Measurements from ENCODE around the gene RAPGEF4.

Gene RAPGEF4

DNA sequence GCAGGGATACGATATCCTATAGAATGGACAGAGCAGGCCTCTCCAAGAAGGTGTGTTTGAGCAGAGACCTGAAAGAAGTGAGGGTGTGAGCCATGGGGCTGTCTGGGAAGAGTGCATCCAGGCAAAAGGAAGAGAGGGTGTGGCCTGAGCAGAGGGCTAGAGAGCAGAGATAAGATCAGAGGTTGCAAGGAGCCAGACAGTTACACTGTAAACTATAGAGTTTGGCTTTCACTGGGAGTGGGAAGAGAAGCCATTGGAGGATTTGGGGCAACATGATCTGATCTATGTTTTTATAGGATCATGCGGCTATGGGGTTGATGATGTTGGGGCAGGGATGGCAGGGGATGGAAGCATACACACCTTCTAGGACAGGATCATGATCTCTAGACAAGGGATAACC, 215.9 kb downstream of the RAPGEF4 start:
- DNase-seq (ENCODE audit: low read depth), result no peak
- TF ChIP-seq, protein P1, sequence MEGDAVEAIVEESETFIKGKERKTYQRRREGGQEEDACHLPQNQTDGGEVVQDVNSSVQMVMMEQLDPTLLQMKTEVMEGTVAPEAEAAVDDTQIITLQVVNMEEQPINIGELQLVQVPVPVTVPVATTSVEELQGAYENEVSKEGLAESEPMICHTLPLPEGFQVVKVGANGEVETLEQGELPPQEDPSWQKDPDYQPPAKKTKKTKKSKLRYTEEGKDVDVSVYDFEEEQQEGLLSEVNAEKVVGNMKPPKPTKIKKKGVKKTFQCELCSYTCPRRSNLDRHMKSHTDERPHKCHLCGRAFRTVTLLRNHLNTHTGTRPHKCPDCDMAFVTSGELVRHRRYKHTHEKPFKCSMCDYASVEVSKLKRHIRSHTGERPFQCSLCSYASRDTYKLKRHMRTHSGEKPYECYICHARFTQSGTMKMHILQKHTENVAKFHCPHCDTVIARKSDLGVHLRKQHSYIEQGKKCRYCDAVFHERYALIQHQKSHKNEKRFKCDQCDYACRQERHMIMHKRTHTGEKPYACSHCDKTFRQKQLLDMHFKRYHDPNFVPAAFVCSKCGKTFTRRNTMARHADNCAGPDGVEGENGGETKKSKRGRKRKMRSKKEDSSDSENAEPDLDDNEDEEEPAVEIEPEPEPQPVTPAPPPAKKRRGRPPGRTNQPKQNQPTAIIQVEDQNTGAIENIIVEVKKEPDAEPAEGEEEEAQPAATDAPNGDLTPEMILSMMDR (IDR thresholded peaks at IDR 0.05; ENCODE audit: insufficient read depth, low read depth, low read length, missing control alignments), result no peak

DNA sequence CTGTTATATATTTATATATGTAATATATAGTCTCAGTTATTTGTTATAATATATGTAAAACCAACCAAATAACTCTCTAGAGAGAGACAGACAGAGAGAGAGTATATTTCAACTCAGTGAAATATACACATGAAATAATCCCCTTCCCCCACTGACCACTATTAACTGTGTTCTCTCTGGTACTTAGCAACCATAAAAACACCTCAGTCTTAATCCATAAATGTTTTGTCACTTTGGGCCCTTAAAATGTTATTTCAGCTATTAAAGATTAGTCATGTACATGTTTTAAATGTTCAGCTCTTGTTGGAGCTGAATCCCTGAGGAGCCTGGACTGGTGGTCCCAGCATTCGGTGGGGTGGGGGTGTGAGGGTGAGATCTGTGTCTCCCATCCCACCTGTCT, 217.8 kb downstream of the RAPGEF4 start:
- no peak overlapping the region for H3K4me3 ChIP-seq (ENCODE audit: low read depth, low read length)
- DNase-seq (ENCODE audit: low read depth), result no peak
- TF ChIP-seq, protein P1 (IDR thresholded peaks at IDR 0.05; ENCODE audit: insufficient read depth, low read depth, low read length, missing control alignments), result no peak

More for the DNA sequence above, 215.9 kb downstream of the RAPGEF4 start:
- H3K4me3 ChIP-seq (ENCODE audit: low read depth, low read length), result no peak overlapping the region

DNA sequence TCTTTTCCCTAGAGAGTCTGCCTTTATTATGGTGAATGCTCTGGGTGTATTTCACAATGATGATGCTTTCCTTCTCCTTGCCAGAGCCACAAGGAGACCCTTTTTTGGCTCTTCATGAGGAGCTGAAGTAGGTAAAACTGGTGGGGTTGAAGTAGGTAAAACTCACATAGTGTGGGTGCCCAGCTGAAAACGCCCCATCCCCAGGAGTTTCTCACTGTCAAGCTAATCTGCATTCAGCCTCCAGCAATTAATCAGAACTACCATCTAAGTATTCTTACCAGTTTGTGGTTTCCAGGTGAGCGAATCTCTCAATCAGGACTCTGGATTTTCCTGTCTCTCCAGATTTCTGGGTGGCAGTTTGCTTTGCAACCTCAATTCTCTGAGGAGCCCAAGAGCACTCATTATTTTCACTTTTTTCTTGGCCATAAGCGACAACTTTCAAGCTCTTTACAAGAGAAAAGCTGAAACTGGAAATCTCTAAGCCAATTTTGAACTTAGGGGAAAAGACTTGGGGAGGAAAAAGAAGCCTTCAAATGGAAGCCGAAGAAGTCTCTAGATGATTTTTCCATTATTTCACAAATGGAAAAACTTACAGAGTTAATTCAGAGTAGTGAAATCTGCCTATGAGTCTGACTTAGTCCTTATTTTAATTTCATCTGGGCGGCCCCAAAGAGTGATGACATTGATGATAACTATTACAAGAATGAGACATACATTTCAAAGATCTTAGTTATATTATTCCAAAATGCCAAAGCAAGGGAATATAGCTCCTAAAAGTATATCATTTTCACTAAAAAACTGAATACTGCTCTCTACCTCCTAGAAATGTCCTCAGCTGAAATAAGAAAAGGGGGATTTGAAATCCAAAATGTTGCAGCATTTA, 218.6 kb downstream of the RAPGEF4 start:
- DNase-seq (ENCODE audit: low read depth), result no peak
- TF ChIP-seq, protein P1 (IDR thresholded peaks at IDR 0.05; ENCODE audit: insufficient read depth, low read depth, low read length, missing control alignments), result no peak
- no peak overlapping the region for H3K4me3 ChIP-seq (ENCODE audit: low read depth, low read length)

DNA sequence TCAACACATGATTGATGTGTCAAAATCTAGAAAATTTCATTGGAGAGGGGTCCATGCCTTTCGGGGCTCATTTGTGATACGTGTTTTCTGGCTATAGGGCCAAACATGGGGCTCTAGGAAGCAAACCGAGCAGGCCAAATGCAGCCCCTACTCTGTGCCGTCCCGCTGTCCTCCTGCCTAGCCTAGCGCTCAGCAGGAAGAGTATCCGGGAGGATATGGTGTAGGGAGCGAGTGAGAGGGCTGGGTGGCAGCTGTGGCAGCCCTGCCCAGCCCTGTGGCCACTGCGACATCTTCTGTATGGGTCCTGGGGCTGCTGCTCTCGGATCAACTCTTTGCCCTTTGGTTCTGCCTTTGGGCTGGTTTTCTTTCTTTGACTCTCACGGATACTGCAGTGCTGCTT, 219.9 kb downstream of the RAPGEF4 start:
- TF ChIP-seq, protein P1 (IDR thresholded peaks at IDR 0.05; ENCODE audit: insufficient read depth, low read depth, low read length, missing control alignments), result no peak
- H3K4me3 ChIP-seq (ENCODE audit: low read depth, low read length), result no peak overlapping the region
- DNase-seq (ENCODE audit: low read depth), result no peak

DNA sequence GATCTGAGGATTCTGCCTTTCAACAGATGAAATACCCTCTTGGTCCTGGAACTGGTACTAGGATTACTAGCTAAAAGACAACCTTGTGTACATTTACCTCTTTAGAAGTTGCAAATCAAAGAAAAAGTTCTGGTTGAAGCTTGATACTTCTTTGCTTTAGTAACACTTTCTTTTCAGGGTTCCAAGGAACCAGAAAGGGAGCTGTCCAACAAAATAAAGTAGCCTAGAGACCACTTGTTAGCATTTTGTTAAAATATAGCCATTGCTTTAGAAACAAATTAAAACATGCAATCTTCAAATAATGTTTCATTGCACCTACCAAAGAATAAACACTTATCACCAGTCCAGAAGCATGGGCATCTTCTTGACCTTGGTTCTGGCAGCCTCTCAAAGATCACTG, 222.1 kb downstream of the RAPGEF4 start:
- TF ChIP-seq, protein P1 (IDR thresholded peaks at IDR 0.05; ENCODE audit: insufficient read depth, low read depth, low read length, missing control alignments), result no peak
- no peak for DNase-seq (ENCODE audit: low read depth)
- H3K4me3 ChIP-seq (ENCODE audit: low read depth, low read length), result no peak overlapping the region

DNA sequence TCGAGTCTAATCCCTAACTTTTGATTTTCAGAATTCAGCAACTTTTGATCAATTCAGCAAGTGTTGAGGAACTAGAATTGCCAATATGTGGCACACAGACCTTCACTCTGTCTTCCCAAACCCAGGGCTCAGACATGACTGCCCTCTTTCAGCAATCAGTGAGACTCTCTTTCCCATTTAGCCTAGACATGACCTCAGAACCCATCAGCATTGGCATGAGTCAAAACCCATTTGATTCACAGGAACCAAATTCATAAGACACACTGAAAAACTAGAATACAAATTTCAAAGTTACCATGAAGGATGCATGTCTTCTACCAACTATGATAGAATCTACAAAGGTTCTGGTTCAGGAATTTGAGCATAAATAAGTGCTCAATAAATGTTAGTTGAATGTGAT, 226.4 kb downstream of the RAPGEF4 start:
- no peak overlapping the region for H3K4me3 ChIP-seq (ENCODE audit: low read depth, low read length)
- TF ChIP-seq, protein P1 (IDR thresholded peaks at IDR 0.05; ENCODE audit: insufficient read depth, low read depth, low read length, missing control alignments), result no peak
- DNase-seq (ENCODE audit: low read depth), result no peak

DNA sequence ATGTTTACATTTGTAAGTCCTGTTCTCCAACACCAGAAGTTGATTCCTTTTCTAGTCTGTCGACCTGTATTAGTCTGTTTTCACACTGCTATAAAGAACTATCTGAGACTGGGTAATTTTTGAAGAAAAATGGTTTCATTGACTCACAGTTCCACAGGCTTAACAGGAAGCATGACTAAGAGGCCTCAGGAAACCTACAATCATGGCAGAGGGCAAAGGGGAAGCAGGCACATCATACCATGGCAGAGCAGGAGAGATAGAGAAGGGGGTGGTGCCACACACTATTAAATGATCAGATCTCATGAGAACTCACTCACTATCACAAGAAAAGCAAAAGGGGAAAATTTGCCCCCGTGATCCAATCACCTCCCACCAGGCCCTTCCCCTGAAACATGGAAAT, 227.2 kb downstream of the RAPGEF4 start:
- H3K4me3 ChIP-seq (ENCODE audit: low read depth, low read length), result no peak overlapping the region
- no peak for DNase-seq (ENCODE audit: low read depth)
- TF ChIP-seq, protein P1 (IDR thresholded peaks at IDR 0.05; ENCODE audit: insufficient read depth, low read depth, low read length, missing control alignments), result no peak
